GM10248 (cell line): ENCODE measurements around the gene AARSD1.

Experiments
- CTCF ChIA-PET: fragments of 300-600 bp; sonication (Branson Sonifier 250); formaldehyde crosslinking; extraction: SDS; loops from one replicate; lab custom pipeline; 2021; ENCODE audit warnings: antibody characterized with exemption; lab: Yijun Ruan, JAX
- POLR2A ChIA-PET: fragments of 350-650 bp; sonication (Branson Sonifier 250); formaldehyde crosslinking; extraction: SDS; loops from one replicate; lab custom pipeline; 2020; ENCODE audit warnings: antibody characterized with exemption; lab: Yijun Ruan, JAX
- DNase-seq: peaks from one replicate; pipeline ENCODE4 v3.0.0; 2012; ENCODE audit errors: extremely low spot score
- TF ChIP-seq, protein P1 (sequence below): IDR thresholded peaks from 2 replicates; pipeline ENCODE4 v1.5.1; 2012; ENCODE audit warnings: mild to moderate bottlenecking, low read depth; ENCODE audit errors: extremely low read depth, missing control alignments, control extremely low read depth

AARSD1 gene

DNA sequence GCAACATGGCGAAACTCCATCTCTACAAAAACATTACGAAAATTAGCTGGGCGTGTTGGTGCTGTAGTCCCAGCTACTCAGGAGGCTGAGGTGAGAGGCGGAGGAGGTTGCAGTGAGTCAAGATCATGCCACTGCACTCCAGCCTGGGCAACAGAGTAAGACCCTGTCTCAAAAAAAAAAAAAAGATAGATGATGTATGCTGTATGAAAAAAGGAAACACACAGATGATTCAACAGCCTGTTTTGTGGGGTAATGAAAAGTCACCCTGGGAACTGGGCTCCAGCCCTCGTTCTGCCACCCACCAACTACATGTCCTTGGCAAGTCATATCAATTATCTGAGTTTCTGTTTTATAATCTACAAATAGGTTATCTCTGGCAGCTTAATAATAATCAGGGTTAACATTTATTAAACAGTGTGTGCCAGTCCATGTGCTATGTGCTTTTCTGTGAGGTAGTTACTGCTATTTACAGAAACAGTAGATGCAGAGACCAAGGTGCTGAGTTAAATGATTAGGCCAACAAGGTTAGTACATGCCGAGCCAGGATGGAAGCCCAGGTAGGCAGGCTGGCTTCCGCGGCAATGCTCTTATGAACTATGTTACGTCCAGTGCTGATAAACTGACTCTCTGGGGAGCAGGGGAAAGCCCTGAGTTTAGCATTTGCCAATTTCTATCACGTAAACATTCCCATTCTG lies 62.6 kb downstream of the AARSD1 start:
- TF ChIP-seq, protein P1, sequence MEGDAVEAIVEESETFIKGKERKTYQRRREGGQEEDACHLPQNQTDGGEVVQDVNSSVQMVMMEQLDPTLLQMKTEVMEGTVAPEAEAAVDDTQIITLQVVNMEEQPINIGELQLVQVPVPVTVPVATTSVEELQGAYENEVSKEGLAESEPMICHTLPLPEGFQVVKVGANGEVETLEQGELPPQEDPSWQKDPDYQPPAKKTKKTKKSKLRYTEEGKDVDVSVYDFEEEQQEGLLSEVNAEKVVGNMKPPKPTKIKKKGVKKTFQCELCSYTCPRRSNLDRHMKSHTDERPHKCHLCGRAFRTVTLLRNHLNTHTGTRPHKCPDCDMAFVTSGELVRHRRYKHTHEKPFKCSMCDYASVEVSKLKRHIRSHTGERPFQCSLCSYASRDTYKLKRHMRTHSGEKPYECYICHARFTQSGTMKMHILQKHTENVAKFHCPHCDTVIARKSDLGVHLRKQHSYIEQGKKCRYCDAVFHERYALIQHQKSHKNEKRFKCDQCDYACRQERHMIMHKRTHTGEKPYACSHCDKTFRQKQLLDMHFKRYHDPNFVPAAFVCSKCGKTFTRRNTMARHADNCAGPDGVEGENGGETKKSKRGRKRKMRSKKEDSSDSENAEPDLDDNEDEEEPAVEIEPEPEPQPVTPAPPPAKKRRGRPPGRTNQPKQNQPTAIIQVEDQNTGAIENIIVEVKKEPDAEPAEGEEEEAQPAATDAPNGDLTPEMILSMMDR: no peak
- ChIA-PET POLR2A (no interaction called here), CTCF (interaction anchor here (1.4 kb wide), 1 partner anchor 28 kb away, joined by 3 read pairs; no protein-coding TSS in a partner anchor)
- no peak for DNase-seq
